Activated T-helper 2 cell treated with anti-CD3 and anti-CD28 coated beads, Interferon-gamma antibody, Interleukin-2, Interleukin-4, amounts not matched to agents 10 μg/mL and 5 μg/mL and 100 μg/mL, durations not matched to agents 14 hours and 24 hours and 36 hours (primary cell): ENCODE results near the gene MEIOC. TPM values are rescaled to one million over a fixed set of nuclear protein-coding genes. Genes with fewer than 3 reads are reported as not detected.
"Not testable (repeated sequence)": the region's sequence is repeated elsewhere in the genome, so short reads cannot be mapped to it uniquely, and the experiment has no call there.

Source experiments
- DNase-seq: peaks from one replicate; pipeline ENCODE4 v3.0.0; 2021; ENCODE audit warnings: low spot score
- H3K27ac Mint-ChIP-seq: one replicate; pipeline ENCODE4 v1.8.0; 2021; ENCODE audit warnings: mixed read lengths
- H3K27me3 Mint-ChIP-seq: one replicate; pipeline ENCODE4 v1.8.0; 2021; ENCODE audit warnings: low read depth, mixed read lengths
- H3K36me3 Mint-ChIP-seq: one replicate; pipeline ENCODE4 v1.8.0; 2021; ENCODE audit warnings: low read depth, mixed read lengths
- H3K4me1 Mint-ChIP-seq: one replicate; pipeline ENCODE4 v1.8.0; 2021; ENCODE audit warnings: low read depth, mixed read lengths
- H3K4me3 Mint-ChIP-seq: one replicate; pipeline ENCODE4 v1.8.0; 2021; ENCODE audit warnings: low read depth, mild to moderate bottlenecking, moderate library complexity, mixed read lengths
- H3K9me3 Mint-ChIP-seq: one replicate; pipeline ENCODE4 v1.8.0; 2021; ENCODE audit warnings: mixed read lengths
- intact Hi-C: fragments of 100-400 bp; cut with micrococcal nuclease; formaldehyde crosslinking; loops from one replicate; pipeline ENCODE4 v1.15.1; 2023
- total RNA-seq: library from RNA; stranded (reverse); gene quantifications from 2 replicates; pipeline ENCODE4 v1.2.3, GENCODE V29; 2022

The MEIOC gene
- total RNA-seq, 1 donor from 2014 or later = 0.37 TPM

GRCh38 chr17:44653954-44654353, 2.3 kb upstream of the MEIOC start:
- DNase-seq = no peak
- intact Hi-C loops = no loop called here
- peaks cover 31% of the 10 kb centered on the region for H3K27me3 Mint-ChIP-seq
- H3K4me1 Mint-ChIP-seq = peaks cover 5% of the 10 kb centered on the region
- H3K9me3 Mint-ChIP-seq = no peaks in the 10 kb centered on the region
- H3K36me3 Mint-ChIP-seq = no peaks in the 10 kb centered on the region
- no peak overlapping the region for H3K27ac Mint-ChIP-seq
- H3K4me3 Mint-ChIP-seq = no peak overlapping the region

- no peak for DNase-seq
- peaks cover 21% of the 10 kb centered on the region for H3K27me3 Mint-ChIP-seq
- H3K9me3 Mint-ChIP-seq = no peaks in the 10 kb centered on the region
- H3K36me3 Mint-ChIP-seq = no peaks in the 10 kb centered on the region
- intact Hi-C loops = no loop called here
- H3K27ac Mint-ChIP-seq = no peak overlapping the region
- H3K4me1 Mint-ChIP-seq = peaks cover 3% of the 10 kb centered on the region
- no peak overlapping the region for H3K4me3 Mint-ChIP-seq
Observed at GRCh38 chr17:44661835-44662234, 5.6 kb downstream of the MEIOC start.

GRCh38 chr17:44663095-44663494, 6.8 kb downstream of the MEIOC start:
- intact Hi-C loops = no loop called here
- Mint-ChIP-seq H3K4me3 (no peak overlapping the region), H3K4me1 (peaks cover 4% of the 10 kb centered on the region), H3K36me3 (no peaks in the 10 kb centered on the region), H3K27ac (no peak overlapping the region), H3K27me3 (peaks cover 22% of the 10 kb centered on the region), H3K9me3 (no peaks in the 10 kb centered on the region)
- no peak for DNase-seq

GRCh38 chr17:44664867-44665266, 8.6 kb downstream of the MEIOC start:
- Mint-ChIP-seq H3K4me3 (no peak overlapping the region), H3K27me3 (peaks cover 18% of the 10 kb centered on the region), H3K27ac (no peak overlapping the region), H3K36me3 (no peaks in the 10 kb centered on the region), H3K9me3 (no peaks in the 10 kb centered on the region), H3K4me1 (peaks cover 4% of the 10 kb centered on the region)
- DNase-seq = no peak
- intact Hi-C loops = no loop called here

- no peak overlapping the region for H3K4me3 Mint-ChIP-seq
- H3K27ac Mint-ChIP-seq = no peak overlapping the region
- no peaks in the 10 kb centered on the region for H3K36me3 Mint-ChIP-seq
- no peak for DNase-seq
- peaks cover 4% of the 10 kb centered on the region for H3K4me1 Mint-ChIP-seq
- peaks cover 18% of the 10 kb centered on the region for H3K27me3 Mint-ChIP-seq
- no peaks in the 10 kb centered on the region for H3K9me3 Mint-ChIP-seq
- intact Hi-C loops = no loop called here
Observed at GRCh38 chr17:44666006-44666405, 9.7 kb downstream of the MEIOC start.

- no peak overlapping the region for H3K4me3 Mint-ChIP-seq
- no peak for DNase-seq
- peaks cover 3% of the 10 kb centered on the region for H3K27me3 Mint-ChIP-seq
- no peak overlapping the region for H3K27ac Mint-ChIP-seq
- peaks cover 4% of the 10 kb centered on the region for H3K4me1 Mint-ChIP-seq
- H3K9me3 Mint-ChIP-seq = no peaks in the 10 kb centered on the region
- H3K36me3 Mint-ChIP-seq = peaks cover 4% of the 10 kb centered on the region
- intact Hi-C loops = loop anchor here (1.0 kb wide), 1 partner anchor 139 kb away; no protein-coding TSS in a partner anchor
Observed at GRCh38 chr17:44672479-44673093, 16.3 kb downstream of the MEIOC start.

- peaks cover 10% of the 10 kb centered on the region for H3K36me3 Mint-ChIP-seq
- H3K4me3 Mint-ChIP-seq = no peak overlapping the region
- no peak overlapping the region for H3K27ac Mint-ChIP-seq
- peaks cover 1% of the 10 kb centered on the region for H3K27me3 Mint-ChIP-seq
- H3K9me3 Mint-ChIP-seq = no peaks in the 10 kb centered on the region
- no peak for DNase-seq
- intact Hi-C loops = no loop called here
- no peaks in the 10 kb centered on the region for H3K4me1 Mint-ChIP-seq
Observed at GRCh38 chr17:44673893-44674292, 17.6 kb downstream of the MEIOC start.

- H3K27ac Mint-ChIP-seq = no peak overlapping the region
- no peak for DNase-seq
- H3K27me3 Mint-ChIP-seq = peaks cover 1% of the 10 kb centered on the region
- no peaks in the 10 kb centered on the region for H3K9me3 Mint-ChIP-seq
- no peak overlapping the region for H3K4me3 Mint-ChIP-seq
- intact Hi-C loops = no loop called here
- H3K4me1 Mint-ChIP-seq = no peaks in the 10 kb centered on the region
- peaks cover 26% of the 10 kb centered on the region for H3K36me3 Mint-ChIP-seq
Observed at GRCh38 chr17:44677136-44677535, 20.9 kb downstream of the MEIOC start.

- intact Hi-C loops, H3K4me3 Mint-ChIP-seq, H3K9me3 Mint-ChIP-seq, DNase-seq, H3K4me1 Mint-ChIP-seq, H3K27me3 Mint-ChIP-seq: not testable (repeated sequence)
- Mint-ChIP-seq H3K36me3 (peaks cover 51% of the 10 kb centered on the region), H3K27ac (peak overlapping the region; percentile 31)
Observed at GRCh38 chr17:44683303-44683702, 27.0 kb downstream of the MEIOC start.

- DNase-seq = no peak
- no peaks in the 10 kb centered on the region for H3K27me3 Mint-ChIP-seq
- peaks cover 37% of the 10 kb centered on the region for H3K36me3 Mint-ChIP-seq
- H3K4me3 Mint-ChIP-seq = no peak overlapping the region
- intact Hi-C loops = no loop called here
- H3K4me1 Mint-ChIP-seq = peaks cover 25% of the 10 kb centered on the region
- no peaks in the 10 kb centered on the region for H3K9me3 Mint-ChIP-seq
- H3K27ac Mint-ChIP-seq = no peak overlapping the region
Observed at GRCh38 chr17:44687756-44688155, 31.5 kb downstream of the MEIOC start.

GRCh38 chr17:44688200-44688599, 31.9 kb downstream of the MEIOC start:
- Mint-ChIP-seq H3K9me3 (no peaks in the 10 kb centered on the region), H3K4me1 (peaks cover 25% of the 10 kb centered on the region), H3K4me3 (peak overlapping the region; percentile 99), H3K27ac (no peak overlapping the region), H3K36me3 (peaks cover 33% of the 10 kb centered on the region), H3K27me3 (no peaks in the 10 kb centered on the region)
- intact Hi-C loops = no loop called here
- no peak for DNase-seq

GRCh38 chr17:44688675-44689476, 32.6 kb downstream of the MEIOC start:
- intact Hi-C loops = loop anchor here (1.0 kb wide), 1 partner anchor 19 kb away; the partner anchor contains the start of gene DBF4B
- no peak for DNase-seq

More at GRCh38 chr17:44688675-44689476, 32.6 kb downstream of the MEIOC start:
- no peaks in the 10 kb centered on the region for H3K27me3 Mint-ChIP-seq
- H3K4me1 Mint-ChIP-seq = peaks cover 22% of the 10 kb centered on the region
- H3K4me3 Mint-ChIP-seq = peak overlapping the region; percentile 99
- H3K36me3 Mint-ChIP-seq = peaks cover 27% of the 10 kb centered on the region
- H3K27ac Mint-ChIP-seq = peak overlapping the region; percentile 97
- no peaks in the 10 kb centered on the region for H3K9me3 Mint-ChIP-seq
